HUES48 (cell line): ENCODE measurements around the gene NSDHL.

Experiments used
- H3K27ac ChIP-seq: one replicate; pipeline ENCODE4 v1.7.0; 2013; ENCODE audit warnings: low read depth, low read length, inconsistent platforms
- H3K27me3 ChIP-seq: 2 replicates; pipeline ENCODE4 v1.6.1; 2013; ENCODE audit warnings: mild to moderate bottlenecking, low read length; ENCODE audit not compliant: control insufficient read depth, insufficient read depth
- H3K36me3 ChIP-seq: 2 replicates; pipeline ENCODE4 v1.6.1; 2013; ENCODE audit warnings: low read length; ENCODE audit not compliant: control insufficient read depth, insufficient read depth
- H3K4me1 ChIP-seq: 2 replicates; pipeline ENCODE4 v1.6.1; 2013; ENCODE audit warnings: mild to moderate bottlenecking, low read length; ENCODE audit not compliant: control insufficient read depth, insufficient read depth
- H3K4me3 ChIP-seq: 2 replicates; pipeline ENCODE4 v1.5.1; 2013; ENCODE audit warnings: mild to moderate bottlenecking, low read depth, low read length
- H3K9ac ChIP-seq: 2 replicates; pipeline ENCODE4 v1.6.1; 2013; ENCODE audit warnings: mild to moderate bottlenecking, low read depth, low read length, moderate library complexity
- H3K9me3 ChIP-seq: 2 replicates; pipeline ENCODE4 v1.6.1; 2013; ENCODE audit warnings: low read length; ENCODE audit not compliant: control insufficient read depth, insufficient read depth

Gene NSDHL

DNA sequence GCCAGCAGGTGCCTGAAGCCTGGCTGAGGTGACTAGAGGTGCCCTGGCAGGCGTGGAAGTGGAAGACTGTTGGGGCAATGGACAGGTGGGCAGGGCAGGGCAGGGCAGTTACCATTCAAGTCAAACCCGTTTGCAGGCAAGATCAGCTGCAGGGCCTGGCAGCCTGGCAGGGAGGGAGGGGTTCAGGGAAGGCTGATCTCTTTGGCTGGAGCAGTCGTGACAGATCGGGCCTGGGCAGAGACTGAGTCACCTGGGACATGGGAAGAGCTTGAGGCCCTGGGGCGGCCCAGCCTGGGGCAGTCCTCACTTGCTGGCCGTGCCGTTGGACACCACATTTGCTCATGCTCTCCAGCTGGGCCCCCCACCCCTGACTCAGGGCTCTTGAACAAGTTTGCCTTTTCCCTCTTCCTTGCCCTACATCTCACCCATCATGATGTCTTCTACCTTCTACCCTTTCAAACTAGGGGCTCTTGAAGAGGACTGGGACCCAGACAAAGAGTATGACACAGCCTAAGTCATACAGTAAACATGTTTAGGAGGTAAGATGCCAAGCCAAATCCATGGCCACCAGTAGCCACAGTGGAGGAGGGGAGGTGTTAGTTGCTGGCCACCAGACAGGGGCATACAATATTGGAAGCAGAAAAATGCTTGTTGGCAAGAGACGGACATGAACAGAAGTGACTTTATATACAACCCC is 65.0 kb downstream of the NSDHL start:
- Histone ChIP-seq H3K4me1 (peaks cover 16% of the 10 kb centered on the region), H3K9ac (no peak overlapping the region), H3K27ac (no peak overlapping the region)

DNA sequence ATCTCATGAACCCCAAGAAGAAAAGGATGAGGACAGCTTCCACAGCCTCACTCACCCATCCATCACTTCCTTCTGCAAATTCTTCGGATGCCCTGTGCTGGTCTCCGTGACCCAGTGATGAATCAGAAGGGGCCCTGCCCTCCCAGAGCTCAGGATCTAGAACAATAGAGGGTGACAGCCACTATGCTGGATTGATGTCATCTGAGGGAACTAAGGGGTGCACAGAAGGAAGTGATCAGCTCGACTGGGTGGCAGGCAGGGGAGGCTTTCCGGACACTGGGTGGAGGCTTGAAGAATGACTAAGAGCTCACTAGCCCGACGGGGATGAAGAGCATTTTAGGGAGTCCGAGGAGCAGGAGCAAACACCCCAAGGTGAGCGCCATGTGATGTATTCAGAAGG is 65.6 kb downstream of the NSDHL start:
- Histone ChIP-seq H3K36me3 (no peaks in the 10 kb centered on the region), H3K27me3 (0 out of 2 replicates have a peak, but pooled peaks cover 2% of the 10 kb centered on the region), H3K4me3 (no peak overlapping the region), H3K9ac (no peak overlapping the region), H3K9me3 (peaks cover 44% of the 10 kb centered on the region), H3K4me1 (peaks cover 14% of the 10 kb centered on the region), H3K27ac (no peak overlapping the region)

More for the DNA sequence above, 65.0 kb downstream of the NSDHL start:
- Histone ChIP-seq H3K27me3 (0 out of 2 replicates have a peak, but pooled peaks cover 2% of the 10 kb centered on the region), H3K9me3 (peaks cover 46% of the 10 kb centered on the region), H3K36me3 (no peaks in the 10 kb centered on the region), H3K4me3 (no peak overlapping the region)

DNA sequence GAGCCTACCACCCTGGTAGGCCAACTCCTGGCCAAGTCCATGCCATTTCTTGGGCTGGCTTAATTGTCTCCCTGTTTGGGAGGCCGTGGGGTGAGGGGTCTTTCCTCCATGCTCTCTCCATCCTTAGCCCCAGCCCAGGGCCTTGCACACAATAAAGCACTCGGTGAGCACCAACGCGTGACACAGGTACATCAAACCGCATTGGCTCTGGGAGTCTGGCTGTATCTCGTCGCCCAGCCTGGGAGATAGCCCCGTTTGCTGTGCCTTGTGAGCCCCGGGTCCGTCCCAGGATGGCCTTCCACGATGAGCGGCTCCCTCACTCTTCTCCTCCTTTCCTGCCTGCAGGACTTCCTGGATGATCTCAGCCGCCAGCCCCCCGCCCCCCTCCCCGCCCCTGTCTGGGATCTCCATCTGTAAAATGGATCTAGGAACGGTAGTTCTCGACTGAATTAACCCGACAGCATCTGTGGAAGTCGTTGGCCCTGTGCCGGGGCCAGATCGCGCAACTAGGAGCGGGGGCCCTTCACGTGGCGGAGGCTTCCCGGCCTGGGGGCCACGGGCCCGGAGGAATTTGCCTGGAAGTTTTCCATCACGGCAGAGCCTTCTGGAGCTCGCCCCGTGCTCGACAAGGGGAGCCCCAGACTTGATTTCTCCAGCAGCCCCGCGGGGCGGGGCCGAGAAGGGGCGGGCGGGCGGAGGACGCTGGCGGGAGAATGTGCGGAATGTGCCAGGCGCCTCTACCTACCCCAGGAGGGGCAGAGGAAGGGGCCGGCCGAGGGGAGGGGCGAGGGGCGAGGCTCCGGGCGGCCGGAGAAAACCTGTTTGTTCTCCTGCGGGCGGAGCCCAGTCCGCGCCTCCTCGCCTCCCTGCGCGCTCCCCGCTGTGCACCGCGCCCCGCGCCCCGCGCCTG is 66.6 kb downstream of the NSDHL start, which contains the start of gene ZNF185:
Gene ZNF185, plus strand, starts transcription at position 846 of the 910 bp plus-strand sequence. CDS start 16,423 bp downstream, outside the sequence.
- Histone ChIP-seq H3K9me3 (peaks cover 41% of the 10 kb centered on the region), H3K27me3 (0 out of 2 replicates have a peak, but pooled peaks cover 2% of the 10 kb centered on the region), H3K4me1 (peaks cover 10% of the 10 kb centered on the region), H3K4me3 (peak within 1 kb of the TSS; percentile 59), H3K27ac (peak within 1 kb of the TSS; percentile 84), H3K9ac (peak within 1 kb of the TSS; percentile 40; the same call in 1 of the 2 replicates), H3K36me3 (no peaks in the 10 kb centered on the region)

DNA sequence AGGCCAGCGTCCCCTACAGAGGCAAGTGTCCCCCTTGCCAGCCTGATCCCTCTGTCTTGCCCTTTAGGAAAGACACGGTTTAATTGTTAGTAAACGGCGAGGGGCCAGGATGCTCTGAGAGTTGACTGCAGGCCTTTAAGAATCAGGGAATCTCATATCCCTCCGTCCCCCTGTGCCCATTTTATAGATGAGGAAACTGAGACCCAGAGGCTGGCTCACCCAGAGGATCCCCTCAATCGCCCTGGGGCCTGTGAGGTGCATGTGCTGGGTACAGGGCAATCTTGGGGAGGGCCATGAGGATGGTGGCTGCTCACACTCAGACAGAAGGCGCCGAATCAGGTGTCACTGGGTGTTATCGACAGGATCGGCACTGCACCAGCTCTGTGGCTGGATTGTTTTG is 67.6 kb downstream of the NSDHL start:
- Histone ChIP-seq H3K4me1 (peaks cover 10% of the 10 kb centered on the region), H3K27ac (no peak overlapping the region), H3K36me3 (no peaks in the 10 kb centered on the region), H3K9ac (peak overlapping the region; percentile 40; the same call in 1 of the 2 replicates), H3K9me3 (peaks cover 41% of the 10 kb centered on the region), H3K27me3 (0 out of 2 replicates have a peak, but pooled peaks cover 2% of the 10 kb centered on the region), H3K4me3 (peak overlapping the region; percentile 59)

DNA sequence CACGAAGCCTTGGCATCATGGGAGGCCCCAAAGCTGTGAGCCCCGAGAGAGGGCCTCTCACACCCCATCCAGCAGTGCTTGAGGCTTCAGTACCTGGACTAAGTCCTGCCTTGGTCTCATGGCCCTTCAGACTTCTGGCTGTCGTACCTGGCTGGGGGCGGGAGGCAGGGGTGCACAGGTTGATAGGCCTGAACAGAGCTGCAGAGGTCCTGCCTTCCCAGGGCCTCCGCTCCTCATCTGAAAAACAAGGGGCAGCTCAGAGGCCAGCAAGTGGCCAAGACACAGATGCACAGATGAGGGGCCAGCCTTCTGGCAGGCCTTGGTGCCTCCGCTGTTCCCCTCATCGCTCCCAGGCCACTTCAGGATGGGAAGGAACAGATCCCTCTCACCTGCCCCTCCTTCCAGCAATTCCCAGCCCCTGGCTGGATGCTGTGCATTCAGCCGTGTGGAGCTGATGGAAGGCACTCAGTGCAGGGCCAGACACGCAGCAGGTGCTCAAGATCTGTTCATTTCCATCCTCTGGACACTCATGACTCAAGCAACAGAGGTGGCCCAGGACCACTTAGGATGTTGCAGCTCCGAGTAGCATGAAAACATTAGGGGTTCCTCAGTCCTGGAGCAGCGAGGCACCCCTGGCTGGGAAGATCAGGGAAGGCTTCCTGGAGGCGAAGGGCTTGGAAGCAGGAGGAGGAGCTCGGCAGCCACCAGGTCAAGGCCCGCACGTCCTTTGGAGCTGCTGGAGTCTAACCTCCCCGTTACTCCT is 68.4 kb downstream of the NSDHL start:
- peaks cover 36% of the 10 kb centered on the region for H3K9me3 ChIP-seq
- no peak overlapping the region for H3K27ac ChIP-seq
- peaks cover 18% of the 10 kb centered on the region for H3K4me1 ChIP-seq
- 0 out of 2 replicates have a peak, but pooled peaks cover 2% of the 10 kb centered on the region for H3K27me3 ChIP-seq
- H3K4me3 ChIP-seq, result no peak overlapping the region
- H3K9ac ChIP-seq, result no peak overlapping the region
- H3K36me3 ChIP-seq, result no peaks in the 10 kb centered on the region

DNA sequence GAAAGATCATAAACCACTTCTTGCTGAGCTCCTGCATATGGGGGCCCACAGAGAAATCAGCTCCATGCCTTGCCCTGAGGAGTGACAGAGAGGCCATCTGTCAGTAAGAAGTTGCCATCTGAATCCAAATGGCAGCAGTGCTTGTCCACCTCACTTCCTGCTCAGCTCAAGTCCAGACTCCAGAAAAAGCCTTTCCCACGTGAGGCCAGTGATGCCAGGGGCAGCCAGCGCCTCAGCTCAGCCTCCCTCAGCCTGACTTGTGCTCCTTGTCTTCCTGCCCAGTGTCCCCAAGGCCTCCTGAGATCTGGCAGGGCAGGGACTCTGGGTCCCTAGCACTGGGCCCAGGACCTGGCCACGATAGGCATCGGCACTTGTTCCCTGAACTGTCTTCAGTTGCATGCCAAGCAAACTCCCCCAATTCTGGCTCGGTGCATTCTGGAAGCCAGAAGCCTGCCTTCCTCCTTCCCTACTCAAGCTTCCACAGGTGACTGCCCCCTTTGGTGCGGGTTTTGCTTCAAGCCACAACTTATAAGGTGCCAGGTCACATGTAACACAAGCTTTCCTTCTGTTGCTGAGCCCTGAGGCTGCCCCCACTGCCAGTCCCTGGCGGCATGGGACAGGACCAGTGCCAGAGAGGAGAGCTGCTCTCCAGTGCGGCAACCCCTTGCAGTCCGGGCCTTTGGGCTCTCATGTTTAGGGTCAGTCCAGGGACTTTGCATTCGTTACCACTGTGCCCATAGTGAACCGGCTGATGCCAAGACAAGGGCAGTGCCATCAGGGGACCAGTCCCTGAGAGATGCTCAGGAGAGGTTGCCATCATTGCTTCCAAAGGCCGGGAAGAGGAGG is 69.2 kb downstream of the NSDHL start:
- H3K9ac ChIP-seq, result no peak overlapping the region
- peaks cover 35% of the 10 kb centered on the region for H3K9me3 ChIP-seq
- H3K27me3 ChIP-seq, result 0 out of 2 replicates have a peak, but pooled peaks cover 2% of the 10 kb centered on the region
- H3K27ac ChIP-seq, result no peak overlapping the region
- peaks cover 20% of the 10 kb centered on the region for H3K4me1 ChIP-seq
- H3K4me3 ChIP-seq, result no peak overlapping the region
- H3K36me3 ChIP-seq, result no peaks in the 10 kb centered on the region

DNA sequence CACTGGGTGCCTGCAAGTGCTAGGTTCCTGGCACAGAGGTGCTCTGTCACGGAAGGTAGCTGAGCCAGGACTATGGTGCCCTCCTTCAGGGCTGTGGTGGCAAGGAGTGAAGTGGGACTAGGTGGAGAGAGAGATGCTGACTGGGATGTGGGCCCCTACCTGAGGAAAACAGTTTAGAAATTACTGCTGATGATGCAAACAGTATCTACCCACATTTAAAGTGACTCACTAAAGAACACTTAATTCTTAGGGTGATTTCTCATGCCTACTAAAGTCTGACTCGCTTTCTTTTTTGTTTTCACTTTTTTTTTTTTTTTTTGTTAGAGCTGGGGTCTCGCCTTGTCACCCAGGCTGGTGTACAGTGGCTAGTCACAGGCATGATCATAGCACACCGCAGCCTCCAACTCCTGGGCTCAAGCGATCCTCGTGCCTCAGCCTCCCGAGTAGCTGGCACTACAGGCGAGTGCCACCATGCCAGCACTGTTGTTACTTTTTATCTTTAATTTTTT is 70.1 kb downstream of the NSDHL start:
- no peak overlapping the region for H3K9ac ChIP-seq
- peaks cover 31% of the 10 kb centered on the region for H3K9me3 ChIP-seq
- no peaks in the 10 kb centered on the region for H3K36me3 ChIP-seq
- peaks cover 20% of the 10 kb centered on the region for H3K4me1 ChIP-seq
- H3K27ac ChIP-seq, result no peak overlapping the region
- H3K27me3 ChIP-seq, result 0 out of 2 replicates have a peak, but pooled peaks cover 2% of the 10 kb centered on the region
- H3K4me3 ChIP-seq, result no peak overlapping the region

DNA sequence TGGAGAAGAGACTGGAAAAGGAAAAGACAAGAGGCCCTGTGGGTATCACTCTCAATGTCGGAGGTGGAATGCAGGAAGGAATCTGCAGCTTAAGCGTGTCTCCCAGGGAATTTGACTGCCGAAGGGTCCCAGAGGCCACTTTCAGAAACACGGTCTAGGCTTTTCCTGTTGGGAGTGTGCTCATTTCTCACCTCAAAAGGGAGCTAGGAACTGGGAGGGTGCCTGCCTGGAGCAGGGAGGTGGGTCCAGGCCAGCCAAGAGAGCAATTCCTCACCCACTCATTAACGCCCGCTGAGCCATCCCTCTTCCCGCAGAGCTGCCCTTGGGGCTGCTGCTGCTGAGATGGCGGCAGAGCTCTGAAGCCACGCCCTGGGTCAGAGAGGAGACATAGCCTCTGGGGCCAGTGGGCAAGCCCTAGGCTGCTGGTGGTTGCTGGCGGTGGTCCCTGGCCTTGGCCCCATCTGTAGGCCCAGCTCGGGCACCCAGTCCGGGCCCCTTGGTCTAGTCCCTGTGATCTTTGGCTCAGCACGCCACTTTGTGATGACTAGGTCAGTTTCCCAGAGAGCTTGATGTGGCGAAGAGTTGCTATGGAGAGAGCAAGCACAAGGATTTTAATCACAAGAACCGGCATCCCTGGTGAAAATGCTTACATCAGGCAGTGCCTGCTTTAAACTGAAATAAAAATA is 71.1 kb downstream of the NSDHL start:
- Histone ChIP-seq H3K4me1 (peaks cover 20% of the 10 kb centered on the region), H3K27ac (no peak overlapping the region), H3K4me3 (no peak overlapping the region), H3K27me3 (no peaks in the 10 kb centered on the region), H3K9ac (no peak overlapping the region), H3K36me3 (no peaks in the 10 kb centered on the region), H3K9me3 (peaks cover 33% of the 10 kb centered on the region)

DNA sequence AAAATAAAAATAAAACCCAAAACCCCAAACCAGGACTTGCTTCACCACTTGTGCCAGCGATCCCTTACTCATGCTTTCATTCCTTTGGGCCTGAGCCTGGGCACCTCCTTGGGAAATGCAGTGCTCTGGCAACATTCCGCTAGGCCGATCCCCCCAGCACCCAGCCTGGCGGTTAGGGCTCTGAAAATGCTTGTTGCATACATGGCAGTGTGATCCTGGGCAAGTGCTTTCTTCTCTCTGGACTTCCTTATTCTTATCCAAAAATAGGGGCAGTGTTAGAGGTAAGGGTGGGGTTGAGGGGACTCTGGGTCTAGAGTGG is 71.6 kb downstream of the NSDHL start:
- peaks cover 30% of the 10 kb centered on the region for H3K9me3 ChIP-seq
- no peaks in the 10 kb centered on the region for H3K36me3 ChIP-seq
- no peak overlapping the region for H3K4me3 ChIP-seq
- H3K4me1 ChIP-seq, result peaks cover 17% of the 10 kb centered on the region; the same call in 1 of the 2 replicates
- no peaks in the 10 kb centered on the region for H3K27me3 ChIP-seq
- H3K9ac ChIP-seq, result no peak overlapping the region
- no peak overlapping the region for H3K27ac ChIP-seq
